ENCODE results near the gene MSRB1.
"Not testable (repeated sequence)": the region's sequence is repeated elsewhere in the genome, so short reads cannot be mapped to it uniquely, and the experiment has no call there.

MSRB1 gene

GRCh38 chr16:1938910-1939309, 4.1 kb downstream of the MSRB1 start:
- DNase-seq (ENCODE audit: low read depth) = no peak

- DNase-seq (ENCODE audit: low read depth) = no peak
Observed at GRCh38 chr16:1938316-1938715, 4.7 kb downstream of the MSRB1 start.

- DNase-seq (ENCODE audit: low read depth) = no peak
Observed at GRCh38 chr16:1936945-1937479, 6.0 kb downstream of the MSRB1 start.

DNA sequence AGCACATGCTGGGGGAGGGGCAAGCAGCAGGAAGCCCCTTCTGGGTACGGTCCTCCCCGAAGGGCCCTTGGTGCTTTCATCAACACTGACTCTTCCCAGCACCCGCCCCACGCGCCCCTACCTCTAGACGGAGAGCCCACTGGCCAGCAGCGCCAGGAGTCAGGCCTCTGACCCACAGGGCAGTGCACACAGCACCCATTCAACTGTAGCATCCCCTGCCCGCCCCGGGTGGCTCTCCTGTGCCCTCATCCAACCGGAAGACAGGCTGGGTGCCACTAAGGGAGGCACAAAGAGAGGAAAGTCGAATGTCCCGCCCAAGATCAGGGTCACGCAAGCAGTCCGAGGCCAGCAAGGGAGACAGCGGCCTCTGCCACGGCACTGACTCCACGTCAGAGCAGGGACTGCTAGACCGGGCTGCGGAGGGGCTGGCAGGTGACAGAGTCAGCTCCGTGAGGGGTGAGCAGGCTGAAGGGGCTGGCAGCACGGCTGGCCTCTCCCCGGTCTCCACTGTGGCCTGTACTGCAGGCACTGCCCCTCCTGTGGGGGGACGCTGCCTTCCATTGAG, 9.8 kb downstream of the MSRB1 start:
- DNase-seq (ENCODE audit: low read depth) = no peak

DNA sequence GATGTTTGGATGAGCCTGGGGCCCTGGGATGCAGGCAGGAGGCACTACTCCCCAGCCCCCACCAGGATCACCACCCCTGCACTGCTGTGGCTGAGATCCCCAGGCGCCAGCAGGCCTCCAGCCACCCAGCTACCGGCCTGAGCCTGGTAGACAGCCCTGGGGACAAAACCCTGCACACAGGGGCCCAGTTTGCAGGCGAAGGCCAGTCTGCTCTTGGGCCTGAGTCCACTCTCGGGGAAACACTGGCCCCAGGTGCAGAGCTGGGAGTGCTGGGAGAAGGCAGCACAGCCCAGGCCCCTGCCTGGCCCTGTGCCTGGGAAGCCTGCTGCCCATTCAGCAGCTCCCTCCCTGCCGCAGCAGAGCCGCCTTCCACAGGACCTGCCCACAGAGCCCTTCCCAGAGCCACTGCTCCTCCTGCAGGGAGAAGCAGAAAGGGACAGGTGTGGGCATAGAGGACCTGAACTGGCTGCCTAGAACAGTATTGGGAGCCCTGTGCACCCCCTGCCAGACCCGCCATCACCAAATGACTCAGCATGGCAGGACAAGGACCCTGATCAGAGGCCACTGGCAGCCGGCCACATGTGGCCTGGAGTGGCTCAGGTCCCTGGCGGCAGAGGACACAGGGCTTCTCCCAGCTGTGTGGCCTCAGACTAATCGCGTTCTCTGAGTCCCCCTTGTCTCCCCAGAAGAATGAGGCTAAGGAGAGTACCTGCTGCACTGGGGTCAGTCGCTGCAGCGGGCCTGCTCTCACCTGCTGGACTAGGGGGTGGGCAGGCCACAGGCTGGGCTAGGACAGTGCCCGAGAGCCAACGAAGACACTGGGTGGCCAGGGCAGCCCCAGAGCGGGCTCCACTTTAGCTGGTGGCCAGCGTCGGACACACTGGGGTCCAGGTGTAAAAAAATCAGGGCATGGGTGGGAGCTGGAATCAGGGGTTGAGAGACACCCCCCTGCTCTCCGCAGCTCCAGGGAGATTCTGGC, 10.7 kb downstream of the MSRB1 start:
- DNase-seq (ENCODE audit: low read depth) = no peak

DNA sequence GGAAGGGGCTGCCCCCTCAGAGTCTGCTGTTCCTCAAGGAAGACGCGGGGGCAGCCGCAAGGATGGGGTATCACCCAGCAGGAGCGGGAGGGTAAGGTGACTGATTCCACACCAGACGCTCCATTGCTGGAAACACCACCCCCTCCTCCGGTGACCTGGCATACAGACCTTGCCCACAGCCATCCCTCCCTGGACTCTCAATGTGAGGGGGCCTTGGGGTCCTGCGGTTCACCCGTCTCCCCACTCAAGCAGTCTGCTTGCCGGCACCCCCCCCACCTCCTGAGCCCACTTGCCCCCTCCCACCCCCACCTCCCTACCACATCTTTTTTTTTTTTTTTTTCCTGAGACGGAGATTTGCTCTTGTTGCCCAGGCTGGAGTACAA, 12.7 kb downstream of the MSRB1 start:
- no peak for DNase-seq (ENCODE audit: low read depth)

DNA sequence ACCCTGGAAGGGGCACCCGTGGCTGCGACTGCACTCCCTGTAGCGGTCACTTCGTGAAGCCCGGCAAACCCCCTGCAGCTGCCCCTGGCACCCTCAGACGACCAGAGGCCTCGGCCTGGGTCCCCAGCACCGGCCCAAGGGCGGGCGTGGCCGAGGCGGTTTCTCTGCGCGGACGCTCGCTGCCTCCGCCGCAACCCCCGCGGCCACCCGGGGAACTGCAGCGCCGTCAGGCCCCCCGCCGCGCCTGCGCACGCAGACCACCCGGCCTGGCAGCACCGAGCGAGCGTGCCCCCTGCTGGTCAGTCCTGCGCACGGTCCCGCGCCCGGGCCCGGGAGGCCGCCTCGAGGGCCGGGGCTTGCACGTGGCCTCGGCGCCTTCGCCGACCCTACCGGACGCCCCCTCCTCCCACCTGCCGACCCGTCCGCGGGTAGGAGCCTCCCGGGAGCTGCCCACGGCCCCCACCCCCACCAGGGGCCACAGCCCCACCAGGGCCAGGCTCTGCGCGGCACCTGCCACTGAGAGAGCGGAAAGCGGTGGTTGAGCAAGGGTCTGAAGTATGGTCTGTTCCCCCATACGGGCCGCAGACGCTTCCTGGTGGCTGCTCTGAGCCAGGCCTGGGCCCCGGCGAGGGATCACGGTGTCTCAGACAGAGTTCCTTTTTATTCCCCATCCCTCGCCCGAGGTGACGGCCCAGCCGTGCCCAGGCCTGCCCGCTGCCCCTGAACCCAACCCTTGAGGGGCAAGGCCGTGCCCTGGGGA, 13.2 kb downstream of the MSRB1 start:
- DNase-seq (ENCODE audit: low read depth) = peak; percentile 88

DNA sequence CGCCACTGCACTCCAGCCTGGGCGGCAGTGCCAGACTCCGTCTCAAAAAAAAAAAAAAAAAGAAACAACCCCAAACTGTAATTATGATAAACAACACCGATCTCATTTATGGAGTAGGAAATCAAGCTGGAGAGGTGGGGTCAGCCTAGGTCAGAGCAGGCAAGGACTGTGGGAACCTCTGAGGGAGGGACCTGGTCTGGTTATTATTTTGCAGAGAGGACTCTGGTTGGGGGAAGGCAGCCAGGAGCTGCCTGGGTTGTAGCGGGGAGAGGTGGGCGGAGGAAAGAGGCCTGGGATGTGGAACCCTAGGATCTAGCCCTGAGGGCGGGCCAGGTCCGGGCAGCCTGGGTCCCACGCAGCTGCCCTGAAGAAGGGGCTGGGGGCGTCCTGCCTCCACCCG, 13.9 kb downstream of the MSRB1 start:
- no peak for DNase-seq (ENCODE audit: low read depth)

GRCh38 chr16:1926271-1926670, 16.7 kb downstream of the MSRB1 start:
- DNase-seq (ENCODE audit: low read depth) = no peak

DNA sequence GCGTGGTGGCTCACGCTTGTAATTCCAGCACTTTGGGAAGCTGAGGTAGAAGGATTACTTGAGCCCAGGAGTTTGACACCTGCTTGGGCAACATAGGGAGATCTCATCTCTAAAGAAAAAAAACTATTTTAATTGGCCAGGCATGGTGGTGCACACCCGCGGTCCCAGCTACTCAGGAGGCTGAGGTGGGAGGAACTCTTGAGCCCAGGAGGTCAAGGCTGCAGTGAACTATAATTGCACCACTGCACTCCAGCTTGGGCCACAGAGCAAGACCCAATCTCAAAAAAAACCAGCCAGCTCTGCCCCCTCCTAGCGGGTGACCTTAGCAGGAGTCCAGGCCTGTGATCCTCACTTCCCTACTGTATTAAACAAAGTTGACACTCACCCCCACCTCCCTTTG, 18.9 kb downstream of the MSRB1 start:
- DNase-seq (ENCODE audit: low read depth) = no peak

GRCh38 chr16:1923299-1924034, 19.5 kb downstream of the MSRB1 start:
- DNase-seq (ENCODE audit: low read depth) = no peak

DNA sequence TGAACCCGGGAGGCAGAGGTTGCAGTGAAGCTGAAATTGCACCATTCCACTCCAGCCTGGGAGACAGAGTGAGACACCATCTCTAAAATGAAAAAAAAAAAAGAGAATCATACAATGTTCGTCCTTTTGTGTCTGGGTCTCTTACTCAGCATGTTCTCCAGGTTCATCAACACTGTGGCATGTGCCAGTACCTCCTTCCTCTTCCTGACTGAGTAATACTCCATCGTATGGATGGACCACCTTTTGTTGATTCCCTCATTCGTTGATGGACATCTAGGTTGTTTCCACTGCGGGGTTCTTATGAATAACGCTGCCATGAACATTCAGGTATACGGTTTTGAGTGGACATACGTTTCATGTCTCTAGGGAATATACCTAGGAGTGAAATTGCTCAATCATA, 20.6 kb downstream of the MSRB1 start:
- DNase-seq (ENCODE audit: low read depth) = no peak

- DNase-seq (ENCODE audit: low read depth) = no peak
Observed at GRCh38 chr16:1920727-1921171, 22.2 kb downstream of the MSRB1 start.

GRCh38 chr16:1920122-1920521, 22.9 kb downstream of the MSRB1 start:
- DNase-seq (ENCODE audit: low read depth) = not testable (repeated sequence)

DNA sequence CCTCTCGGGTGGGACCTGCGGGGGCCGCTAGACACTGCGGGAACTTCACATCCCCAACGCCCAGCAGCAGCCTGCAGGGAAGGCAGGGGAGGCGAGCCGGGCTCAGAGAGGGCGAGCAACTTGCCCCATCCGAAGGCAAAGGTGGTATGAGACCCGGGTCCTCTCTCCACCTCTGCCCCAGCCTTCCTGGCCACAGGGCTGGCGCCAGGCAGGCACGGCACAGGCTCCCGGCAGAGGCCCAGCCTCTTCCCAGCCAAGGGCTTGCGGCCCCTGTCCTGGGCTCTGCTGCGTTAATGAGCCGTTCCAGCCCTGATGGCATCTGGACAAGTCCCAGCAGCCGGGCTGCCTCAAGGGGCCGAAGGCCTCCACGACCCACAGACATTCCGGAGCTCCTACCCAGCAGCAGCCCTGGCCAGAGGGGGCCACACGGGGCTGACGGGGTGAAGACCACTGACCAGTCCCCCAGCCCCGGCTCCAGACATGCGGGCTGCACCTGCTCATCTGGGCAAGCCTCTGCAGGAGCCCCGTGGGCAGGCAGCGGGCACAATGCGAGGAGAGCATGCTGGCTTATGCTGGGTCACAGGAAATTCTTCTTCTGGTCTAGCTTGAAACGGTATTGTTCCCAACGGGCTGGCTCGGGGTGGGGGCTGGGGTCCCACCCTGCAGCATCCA, 23.5 kb downstream of the MSRB1 start:
- DNase-seq (ENCODE audit: low read depth) = no peak

- DNase-seq (ENCODE audit: low read depth) = no peak
Observed at GRCh38 chr16:1918351-1919326, 24.4 kb downstream of the MSRB1 start, which contains the start of gene HS3ST6. Gene HS3ST6 (minus strand): TSS chr16:1918415. CDS start chr16:1918323, 92 bp downstream.

- no peak for DNase-seq (ENCODE audit: low read depth)
Observed at GRCh38 chr16:1917665-1918350, 25.2 kb downstream of the MSRB1 start.

- no peak for DNase-seq (ENCODE audit: low read depth)
Observed at GRCh38 chr16:1917056-1917664, 25.8 kb downstream of the MSRB1 start.

GRCh38 chr16:1916640-1916990, 26.4 kb downstream of the MSRB1 start:
- DNase-seq (ENCODE audit: low read depth) = no peak
